NCI-H2196 treated with DMSO at 0.1 percent for 48 hours (cell line): ENCODE results near the gene POLR1A.

Experiments used
- DNase-seq: peaks from one replicate; lab custom pipeline; 2025; ENCODE audit not compliant: unreplicated experiment; lab: John Stamatoyannopoulos, UW

POLR1A gene

DNA sequence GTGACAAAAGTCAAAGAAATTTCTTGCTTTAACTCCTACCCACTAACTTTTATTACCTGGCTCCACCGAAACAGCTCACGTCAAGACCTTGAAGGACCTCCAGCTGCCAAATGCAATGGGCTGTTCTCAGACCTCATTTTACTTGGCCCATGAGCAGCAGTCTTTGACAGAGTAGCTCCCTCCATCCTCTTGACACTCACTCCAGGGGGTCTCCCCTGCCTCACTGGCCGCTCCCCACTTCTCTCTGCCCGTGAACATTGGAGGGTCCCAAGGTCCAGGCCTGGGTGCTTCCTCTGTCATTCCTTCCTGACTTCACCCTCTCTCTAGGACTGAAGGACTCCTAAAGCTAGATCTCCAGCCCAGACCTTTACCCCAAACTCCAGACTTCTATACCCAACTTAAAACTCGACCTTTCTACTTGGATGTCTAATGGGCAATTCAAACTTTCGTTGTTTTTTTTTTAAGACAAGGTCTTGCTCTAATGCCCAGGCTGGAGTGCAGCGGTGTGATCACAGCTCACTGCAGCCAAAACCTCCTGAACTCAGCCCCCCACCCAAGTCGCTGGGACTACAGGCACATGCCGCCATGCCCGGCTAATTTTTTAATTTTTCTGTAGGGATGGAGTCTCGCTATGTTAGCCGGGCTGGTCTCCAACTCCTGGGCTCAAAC is 124.0 kb downstream of the POLR1A start:
- DNase-seq, result no peak

GRCh38 chr2:85978883-85979780 is 126.6 kb downstream of the POLR1A start:
- no peak for DNase-seq

- DNase-seq, result no peak
These were observed 129.4 kb downstream of the POLR1A start for GRCh38 chr2:85976106-85976920.

DNA sequence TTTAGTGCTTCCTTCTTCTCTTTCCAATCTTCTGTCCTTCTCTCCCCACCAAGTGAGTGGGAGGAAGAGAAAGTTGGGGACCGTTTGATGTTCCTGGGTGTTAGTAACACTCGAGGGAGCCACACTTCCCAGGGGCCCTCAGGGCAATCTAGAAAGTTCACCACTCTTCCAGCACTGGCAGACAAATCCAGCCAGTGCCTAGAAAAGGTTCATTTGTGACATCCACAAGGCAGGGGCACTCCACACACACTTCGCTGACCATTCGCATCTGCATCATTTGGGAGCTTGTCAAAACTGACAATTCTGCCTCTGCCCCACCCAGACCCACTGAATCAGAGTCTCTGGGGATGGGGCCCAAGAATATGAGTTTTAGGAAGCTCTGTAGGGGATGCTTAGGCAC is 130.1 kb downstream of the POLR1A start:
- no peak for DNase-seq

DNA sequence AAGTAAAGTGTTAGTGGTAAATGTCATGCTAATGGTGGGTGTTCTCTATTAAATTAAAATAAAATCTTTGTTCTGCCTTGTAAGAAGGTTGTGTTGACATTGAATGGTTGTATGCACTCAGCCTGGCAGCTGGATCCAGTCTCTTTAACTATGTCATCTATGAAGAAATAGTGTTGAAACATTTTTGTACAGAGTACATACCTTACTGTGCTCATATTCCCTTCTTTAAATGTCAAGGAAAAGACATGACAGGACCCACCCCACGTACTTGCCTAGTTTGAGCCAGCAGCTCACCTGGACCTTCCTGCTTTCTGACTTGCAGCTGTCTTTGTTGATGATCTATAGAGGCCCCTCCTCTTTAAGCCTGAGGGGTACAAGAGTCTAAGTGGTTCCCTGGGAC is 131.3 kb downstream of the POLR1A start:
- DNase-seq, result no peak

- DNase-seq, result no peak
These were observed 133.3 kb downstream of the POLR1A start for GRCh38 chr2:85972355-85972754.

- no peak for DNase-seq
These were observed 134.3 kb downstream of the POLR1A start for GRCh38 chr2:85971366-85971765.
